H9 (cell line): ENCODE measurements around the gene PDCD1. TPM values are rescaled to one million over a fixed set of nuclear protein-coding genes. Genes with fewer than 3 reads are reported as not detected.

Experiments used
- DNase-seq: peaks from one replicate; pipeline ENCODE4 v3.0.0-alpha.2; 2017
- H2AFZ ChIP-seq: one replicate; pipeline ENCODE4 v1.6.1; 2013; ENCODE audit warnings: mild to moderate bottlenecking, low read length, control low read depth, moderate library complexity
- H2AK5ac ChIP-seq: 2 replicates; pipeline ENCODE4 v1.6.1; 2013; ENCODE audit warnings: low read length, control low read depth, mixed read lengths; ENCODE audit not compliant: insufficient read length
- H2BK120ac ChIP-seq: one replicate; pipeline ENCODE4 v1.6.1; 2013; ENCODE audit warnings: low read depth, mild to moderate bottlenecking, low read length, control low read depth, inconsistent platforms; ENCODE audit not compliant: poor library complexity, severe bottlenecking
- H2BK12ac ChIP-seq: 2 replicates; pipeline ENCODE4 v1.6.1; 2013; ENCODE audit warnings: low read length, control low read depth, mixed read lengths, low read depth; ENCODE audit not compliant: insufficient read length
- H2BK15ac ChIP-seq: 2 replicates; pipeline ENCODE4 v1.6.1; 2013; ENCODE audit warnings: low read depth, low read length, control low read depth
- H2BK20ac ChIP-seq: one replicate; pipeline ENCODE4 v1.6.1; 2013; ENCODE audit warnings: low read depth, mild to moderate bottlenecking, low read length, control low read depth, inconsistent platforms; ENCODE audit not compliant: poor library complexity, severe bottlenecking
- H2BK5ac ChIP-seq: 2 replicates; pipeline ENCODE4 v1.6.1; 2013; ENCODE audit warnings: low read length, control low read depth, mixed read lengths; ENCODE audit not compliant: insufficient read length
- H3K14ac ChIP-seq: 2 replicates; pipeline ENCODE4 v1.6.1; 2013; ENCODE audit warnings: low read length, control low read depth; ENCODE audit not compliant: insufficient read depth
- H3K18ac ChIP-seq: 2 replicates; pipeline ENCODE4 v1.6.1; 2013; ENCODE audit warnings: low read depth, mild to moderate bottlenecking, mixed read lengths, low read length, control low read depth; ENCODE audit not compliant: insufficient read length
- H3K23ac ChIP-seq: 2 replicates; pipeline ENCODE4 v1.6.1; 2013; ENCODE audit warnings: low read length, control low read depth, mixed read lengths, low read depth; ENCODE audit not compliant: insufficient read length
- H3K23me2 ChIP-seq: 2 replicates; pipeline ENCODE4 v1.6.1; 2013; ENCODE audit warnings: low read depth, mild to moderate bottlenecking, mixed read lengths, low read length, control low read depth; ENCODE audit not compliant: insufficient read length, poor library complexity, severe bottlenecking
- H3K27ac ChIP-seq: 2 replicates; pipeline ENCODE4 v1.5.1; 2013; ENCODE audit warnings: low read length, control low read depth, mixed read lengths, low read depth; ENCODE audit not compliant: insufficient read length
- H3K27me3 ChIP-seq: 2 replicates; pipeline ENCODE4 v1.6.1; 2013; ENCODE audit warnings: low read length, control low read depth, inconsistent platforms; ENCODE audit not compliant: insufficient read depth
- H3K4ac ChIP-seq: 2 replicates; pipeline ENCODE4 v1.6.1; 2013; ENCODE audit warnings: low read depth, mild to moderate bottlenecking, control low read depth, inconsistent platforms, low read length, moderate library complexity
- H3K4me1 ChIP-seq: 2 replicates; pipeline ENCODE4 v1.6.1; 2013; ENCODE audit warnings: low read length, control low read depth, inconsistent platforms; ENCODE audit not compliant: insufficient read depth
- H3K4me2 ChIP-seq: 2 replicates; pipeline ENCODE4 v1.6.1; 2013; ENCODE audit warnings: low read length, control low read depth, mixed read lengths; ENCODE audit not compliant: insufficient read length, insufficient read depth
- H3K56ac ChIP-seq: 2 replicates; pipeline ENCODE4 v1.6.1; 2013; ENCODE audit warnings: low read depth, mild to moderate bottlenecking, mixed read lengths, low read length, control low read depth; ENCODE audit not compliant: insufficient read length
- H3K79me1 ChIP-seq: 2 replicates; pipeline ENCODE4 v1.6.1; 2013; ENCODE audit warnings: low read depth, mild to moderate bottlenecking, moderate library complexity, low read length, control low read depth, inconsistent platforms; ENCODE audit not compliant: insufficient read depth, poor library complexity, severe bottlenecking
- H3K79me2 ChIP-seq: 2 replicates; pipeline ENCODE4 v1.6.1; 2013; ENCODE audit warnings: low read length, control low read depth, inconsistent platforms; ENCODE audit not compliant: insufficient read depth
- H3K9ac ChIP-seq: 2 replicates; pipeline ENCODE4 v1.6.1; 2013; ENCODE audit warnings: low read length, control low read depth, mixed read lengths; ENCODE audit not compliant: insufficient read length; ENCODE audit errors: extremely low read depth
- H3K9me3 ChIP-seq: one replicate; pipeline ENCODE4 v1.6.1; 2013; ENCODE audit warnings: low read depth, low read length, inconsistent platforms; ENCODE audit not compliant: control insufficient read depth
- H3T11ph ChIP-seq: one replicate; pipeline ENCODE4 v1.6.1; 2013; ENCODE audit warnings: mild to moderate bottlenecking, low read length, control low read depth, inconsistent platforms
- H4K20me1 ChIP-seq: one replicate; pipeline ENCODE4 v1.6.1; 2013; ENCODE audit not compliant: control insufficient read depth, insufficient read length, insufficient read depth
- H4K5ac ChIP-seq: 2 replicates; pipeline ENCODE4 v1.6.1; 2013; ENCODE audit warnings: low read depth, mild to moderate bottlenecking, mixed read lengths, low read length, control low read depth; ENCODE audit not compliant: insufficient read length
- H4K8ac ChIP-seq: replicated peaks from 2 replicates; pipeline ENCODE4 v1.6.1; 2013; ENCODE audit warnings: low read length, control low read depth, mixed read lengths, low read depth; ENCODE audit not compliant: insufficient read length
- H4K91ac ChIP-seq: 2 replicates; pipeline ENCODE4 v1.6.1; 2013; ENCODE audit warnings: low read depth, mild to moderate bottlenecking, moderate library complexity, mixed read lengths, low read length, control low read depth; ENCODE audit not compliant: insufficient read length
- H3K27ac Mint-ChIP-seq, 3 experiments: 2 replicates in 2 of 3; 3 replicates in 1 of 3; pipeline ENCODE4 v1.8.0; 2020 to 2021; ENCODE audit warnings: mixed read lengths in 3 of 3, mild to moderate bottlenecking in 1 of 3, moderate library complexity in 1 of 3
- H3K27me3 Mint-ChIP-seq: 2 replicates; pipeline ENCODE4 v1.8.0; 2021; ENCODE audit warnings: low read depth, mild to moderate bottlenecking, moderate library complexity, mixed read lengths
- H3K36me3 Mint-ChIP-seq, 3 experiments: 2 replicates in 2 of 3; 3 replicates in 1 of 3; pipeline ENCODE4 v1.8.0; 2020 to 2021; ENCODE audit warnings: low read depth in 3 of 3, mixed read lengths in 3 of 3; ENCODE audit not compliant: insufficient read depth in 1 of 3
- H3K4me1 Mint-ChIP-seq, 2 experiments: 2 replicates each; pipeline ENCODE4 v1.8.0; 2020; ENCODE audit warnings: mixed read lengths in 2 of 2
- H3K4me3 Mint-ChIP-seq, 2 experiments: 2 replicates in 1 of 2; 3 replicates in 1 of 2; pipeline ENCODE4 v1.8.0; 2020 to 2021; ENCODE audit warnings: mild to moderate bottlenecking in 2 of 2, mixed read lengths in 2 of 2, moderate library complexity in 1 of 2
- H3K9me3 Mint-ChIP-seq, 2 experiments: 2 replicates in 1 of 2; 3 replicates in 1 of 2; pipeline ENCODE4 v1.8.0; 2020; ENCODE audit warnings: mild to moderate bottlenecking in 2 of 2, mixed read lengths in 2 of 2, moderate library complexity in 1 of 2
- WGBS: extraction: QIAGEN DNeasy Blood & Tissue Kit; methylation state at CpG from one replicate; pipeline ENCODE4 v1.1.7; 2013; ENCODE audit warnings: missing lambda C conversion rate, low lambda C conversion rate, mixed read lengths; ENCODE audit not compliant: insufficient read length; ENCODE audit errors: extremely low coverage; 5-methylcytosine and 5-hydroxymethylcytosine counted together
- total RNA-seq: library from RNA; stranded (reverse); gene quantifications from 2 replicates; pipeline ENCODE4 v1.2.1, GENCODE V29; 2021
- TF ChIP-seq, protein P1 (sequence below): fragments of 200-600 bp; sonication (generic); conservative IDR thresholded peaks from 3 replicates; pipeline ENCODE4 v1.8.0; 2021; ENCODE audit warnings: antibody characterized with exemption, mild to moderate bottlenecking

PDCD1 gene
- total RNA-seq, 1 experiment from 2014 or later, result 1.6 TPM

DNA sequence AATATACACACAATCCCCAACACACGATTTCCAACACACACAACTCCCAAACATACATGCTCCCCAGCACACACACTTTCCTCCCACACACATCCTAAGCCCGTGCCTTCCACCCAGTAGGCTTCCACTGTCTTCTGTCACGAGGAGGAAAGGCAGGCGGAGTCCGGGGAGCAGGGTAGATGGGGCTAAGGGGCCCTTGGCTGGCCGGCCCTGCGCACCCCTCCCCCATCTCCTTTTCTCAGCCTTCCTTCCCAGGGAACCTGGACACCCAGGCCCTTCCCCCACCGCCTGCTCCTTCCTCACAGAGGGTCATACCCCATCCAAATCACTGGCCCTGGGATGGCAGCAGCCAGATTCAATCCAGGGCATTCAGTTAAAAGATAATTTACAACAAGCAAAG is 3.4 kb upstream of the PDCD1 start:
- H3K4me2 ChIP-seq, result no peak overlapping the region
- H3K4me1 Mint-ChIP-seq, result peaks cover 6 to 23% of the 10 kb centered on the region in 2 experiments

More for the DNA sequence above, 3.4 kb upstream of the PDCD1 start:
- Mint-ChIP-seq H3K4me3 (no peak overlapping the region), H3K27me3 (peaks cover 17% of the 10 kb centered on the region), H3K9me3 (peaks cover 19 to 20% of the 10 kb centered on the region in 2 experiments), H3K36me3 (peaks cover 0 to 6% (median 0%) of the 10 kb centered on the region in 3 experiments; a peak in 2 of 7 replicates), H3K27ac (no peak overlapping the region)
- Histone ChIP-seq H2AFZ (no peak overlapping the region), H4K20me1 (peaks cover 8% of the 10 kb centered on the region), H2BK120ac (no peak overlapping the region), H3K79me1 (no peaks in the 10 kb centered on the region), H4K91ac (no peak overlapping the region), H3K56ac (no peak overlapping the region), H3K23me2 (no peaks in the 10 kb centered on the region), H3K9me3 (no peaks in the 10 kb centered on the region), H3K23ac (no peak overlapping the region), H2BK20ac (no peak overlapping the region), H3K14ac (no peak overlapping the region), H3K27ac (no peak overlapping the region), H4K8ac (no peak overlapping the region), H3K18ac (no peak overlapping the region), H2BK5ac (no peak overlapping the region), H3K4me1 (no peaks in the 10 kb centered on the region; the same call in 1 of the 2 replicates), H2BK12ac (no peak overlapping the region), H3K9ac (no peak overlapping the region), H3K79me2 (no peaks in the 10 kb centered on the region), H3T11ph (no peak overlapping the region), H3K27me3 (no peaks in the 10 kb centered on the region; the same call in 1 of the 2 replicates), H3K4ac (no peak overlapping the region), H4K5ac (no peak overlapping the region), H2BK15ac (no peak overlapping the region), H2AK5ac (no peak overlapping the region)
- 100% methylated on average over 1 of the region's 8 CpGs for WGBS
- no peak for DNase-seq
- TF ChIP-seq, protein P1, sequence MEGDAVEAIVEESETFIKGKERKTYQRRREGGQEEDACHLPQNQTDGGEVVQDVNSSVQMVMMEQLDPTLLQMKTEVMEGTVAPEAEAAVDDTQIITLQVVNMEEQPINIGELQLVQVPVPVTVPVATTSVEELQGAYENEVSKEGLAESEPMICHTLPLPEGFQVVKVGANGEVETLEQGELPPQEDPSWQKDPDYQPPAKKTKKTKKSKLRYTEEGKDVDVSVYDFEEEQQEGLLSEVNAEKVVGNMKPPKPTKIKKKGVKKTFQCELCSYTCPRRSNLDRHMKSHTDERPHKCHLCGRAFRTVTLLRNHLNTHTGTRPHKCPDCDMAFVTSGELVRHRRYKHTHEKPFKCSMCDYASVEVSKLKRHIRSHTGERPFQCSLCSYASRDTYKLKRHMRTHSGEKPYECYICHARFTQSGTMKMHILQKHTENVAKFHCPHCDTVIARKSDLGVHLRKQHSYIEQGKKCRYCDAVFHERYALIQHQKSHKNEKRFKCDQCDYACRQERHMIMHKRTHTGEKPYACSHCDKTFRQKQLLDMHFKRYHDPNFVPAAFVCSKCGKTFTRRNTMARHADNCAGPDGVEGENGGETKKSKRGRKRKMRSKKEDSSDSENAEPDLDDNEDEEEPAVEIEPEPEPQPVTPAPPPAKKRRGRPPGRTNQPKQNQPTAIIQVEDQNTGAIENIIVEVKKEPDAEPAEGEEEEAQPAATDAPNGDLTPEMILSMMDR, result no peak
